Measurements from ENCODE around the gene AATK. TPM values are rescaled to one million over a fixed set of nuclear protein-coding genes. Genes with fewer than 3 reads are reported as not detected.

AATK gene
- total RNA-seq, 4 donors from 2014 or later = 0.51 to 5.9 (median 3.0) TPM

DNA sequence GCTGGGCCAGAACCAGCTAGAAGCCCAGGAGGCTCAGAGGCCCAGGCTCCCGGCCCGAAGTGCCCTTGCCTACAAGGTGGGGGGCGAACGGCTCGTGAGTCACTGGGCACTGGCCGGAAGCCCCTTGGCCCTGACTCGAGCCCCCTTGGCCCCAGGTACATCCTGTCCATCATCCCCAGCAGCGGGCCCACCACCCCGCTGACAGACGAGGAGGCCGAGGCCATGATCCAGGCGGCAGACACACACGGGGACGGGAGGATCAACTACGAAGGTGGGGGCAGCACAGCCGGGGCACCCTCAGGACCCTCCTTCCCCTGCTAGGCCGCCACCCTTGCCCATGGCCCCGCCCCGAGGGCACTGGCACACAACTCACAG is 15.8 kb upstream of the AATK start:
- TF ChIP-seq, protein P1, sequence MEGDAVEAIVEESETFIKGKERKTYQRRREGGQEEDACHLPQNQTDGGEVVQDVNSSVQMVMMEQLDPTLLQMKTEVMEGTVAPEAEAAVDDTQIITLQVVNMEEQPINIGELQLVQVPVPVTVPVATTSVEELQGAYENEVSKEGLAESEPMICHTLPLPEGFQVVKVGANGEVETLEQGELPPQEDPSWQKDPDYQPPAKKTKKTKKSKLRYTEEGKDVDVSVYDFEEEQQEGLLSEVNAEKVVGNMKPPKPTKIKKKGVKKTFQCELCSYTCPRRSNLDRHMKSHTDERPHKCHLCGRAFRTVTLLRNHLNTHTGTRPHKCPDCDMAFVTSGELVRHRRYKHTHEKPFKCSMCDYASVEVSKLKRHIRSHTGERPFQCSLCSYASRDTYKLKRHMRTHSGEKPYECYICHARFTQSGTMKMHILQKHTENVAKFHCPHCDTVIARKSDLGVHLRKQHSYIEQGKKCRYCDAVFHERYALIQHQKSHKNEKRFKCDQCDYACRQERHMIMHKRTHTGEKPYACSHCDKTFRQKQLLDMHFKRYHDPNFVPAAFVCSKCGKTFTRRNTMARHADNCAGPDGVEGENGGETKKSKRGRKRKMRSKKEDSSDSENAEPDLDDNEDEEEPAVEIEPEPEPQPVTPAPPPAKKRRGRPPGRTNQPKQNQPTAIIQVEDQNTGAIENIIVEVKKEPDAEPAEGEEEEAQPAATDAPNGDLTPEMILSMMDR (IDR thresholded peaks at IDR 0.05) = no peak
- no peak for TF ChIP-seq POLR2A (IDR thresholded peaks at IDR 0.05)
- Histone ChIP-seq H3K36me3 (no peaks in the 10 kb centered on the region), H3K9me3 (no peaks in the 10 kb centered on the region), H3K4me3 (no peak overlapping the region), H3K27ac (no peak overlapping the region), H3K4me1 (no peaks in the 10 kb centered on the region), H3K27me3 (no peaks in the 10 kb centered on the region)
- intact Hi-C loops (cut with DNase I; ENCODE audit: low total_unique reads) = no loop called here
- no peak for DNase-seq

GRCh38 chr17:81180836-81181810 is 15.1 kb upstream of the AATK start:
- Histone ChIP-seq H3K27ac (no peak overlapping the region), H3K27me3 (no peaks in the 10 kb centered on the region), H3K4me1 (no peaks in the 10 kb centered on the region), H3K36me3 (no peaks in the 10 kb centered on the region), H3K4me3 (no peak overlapping the region), H3K9me3 (no peaks in the 10 kb centered on the region)
- intact Hi-C loops (cut with DNase I; ENCODE audit: low total_unique reads) = no loop called here
- TF ChIP-seq, protein P1 (IDR thresholded peaks at IDR 0.05) = no peak
- TF ChIP-seq POLR2A (IDR thresholded peaks at IDR 0.05) = no peak
- no peak for DNase-seq

DNA sequence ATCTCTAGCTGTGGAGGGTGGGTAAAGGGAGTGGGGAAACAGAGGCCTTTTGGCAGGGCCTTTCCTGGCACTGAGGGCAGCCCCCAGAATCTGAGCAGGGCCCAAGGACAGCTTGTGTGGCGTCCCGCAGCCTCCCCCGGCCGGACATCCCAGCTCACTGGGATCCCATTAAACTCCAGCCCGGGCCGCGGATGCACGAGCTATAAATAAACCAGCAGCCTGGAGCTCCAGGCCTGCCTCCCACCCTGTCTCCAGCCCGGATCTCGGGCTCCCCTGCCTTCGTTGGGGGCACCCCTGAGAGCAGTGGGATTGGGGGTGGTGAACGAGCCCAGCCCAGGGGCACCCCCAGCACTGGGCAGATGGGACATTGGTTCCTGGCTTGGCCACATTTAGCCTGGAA is 13.8 kb upstream of the AATK start:
- intact Hi-C loops (cut with DNase I; ENCODE audit: low total_unique reads) = no loop called here

GRCh38 chr17:81179220-81179619 is 13.2 kb upstream of the AATK start:
- TF ChIP-seq, protein P1 (IDR thresholded peaks at IDR 0.05) = no peak
- TF ChIP-seq POLR2A (IDR thresholded peaks at IDR 0.05) = no peak
- no peak overlapping the region for H3K4me3 ChIP-seq
- no peaks in the 10 kb centered on the region for H3K9me3 ChIP-seq
- DNase-seq = no peak
- H3K4me1 ChIP-seq = no peaks in the 10 kb centered on the region
- intact Hi-C loops (cut with DNase I; ENCODE audit: low total_unique reads) = no loop called here
- H3K27ac ChIP-seq = no peak overlapping the region
- H3K27me3 ChIP-seq = no peaks in the 10 kb centered on the region
- H3K36me3 ChIP-seq = no peaks in the 10 kb centered on the region

More for the DNA sequence above, 13.8 kb upstream of the AATK start:
- no peak overlapping the region for H3K27ac ChIP-seq
- no peak for DNase-seq
- no peaks in the 10 kb centered on the region for H3K4me1 ChIP-seq
- H3K4me3 ChIP-seq = no peak overlapping the region
- TF ChIP-seq, protein P1 (IDR thresholded peaks at IDR 0.05) = no peak
- TF ChIP-seq POLR2A (IDR thresholded peaks at IDR 0.05) = no peak
- H3K36me3 ChIP-seq = no peaks in the 10 kb centered on the region
- H3K9me3 ChIP-seq = no peaks in the 10 kb centered on the region
- no peaks in the 10 kb centered on the region for H3K27me3 ChIP-seq
